ENCODE data around the gene CNTD1.

The CNTD1 gene

DNA sequence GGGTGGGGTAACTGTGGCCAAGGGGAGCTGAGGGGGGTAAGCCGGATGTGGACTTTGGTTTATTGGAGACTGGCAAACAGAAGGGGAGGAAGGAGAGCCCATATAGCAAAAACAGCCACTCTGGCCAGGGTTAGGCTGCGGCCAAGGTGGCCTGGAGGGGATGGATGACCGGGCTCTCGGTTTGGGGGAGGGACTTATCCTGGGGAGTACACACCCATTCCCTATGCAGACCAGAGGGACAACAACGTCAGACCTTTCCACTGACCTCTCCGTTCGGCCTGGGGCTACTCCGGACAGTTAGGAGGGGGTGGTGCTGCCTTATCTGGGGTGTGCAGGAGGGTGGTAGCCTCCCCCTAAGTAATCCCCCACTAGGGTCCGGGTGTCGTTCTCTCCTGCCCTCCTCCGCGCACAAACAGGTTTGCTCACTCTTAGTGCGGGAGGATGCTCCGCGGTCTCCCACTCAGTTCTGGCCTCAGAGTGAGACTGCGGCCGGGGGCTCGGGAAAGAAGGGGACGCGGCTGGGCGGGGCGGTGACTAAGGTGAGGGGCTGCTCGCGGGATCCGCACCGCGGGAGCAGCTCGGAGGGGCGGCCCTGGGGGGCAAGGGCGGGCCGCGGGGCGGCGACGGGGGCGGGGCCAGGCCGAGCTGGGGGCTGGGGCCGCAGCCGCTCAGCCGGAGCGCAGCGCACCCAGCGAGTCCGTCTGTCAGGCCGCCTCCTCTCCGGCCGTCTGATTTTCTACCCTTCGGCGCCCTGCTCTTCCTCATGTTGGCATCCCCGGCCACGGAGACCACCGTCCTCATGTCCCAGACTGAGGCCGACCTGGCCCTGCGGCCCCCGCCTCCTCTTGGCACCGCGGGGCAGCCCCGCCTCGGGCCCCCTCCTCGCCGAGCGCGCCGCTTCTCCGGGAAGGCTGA is 18.5 kb upstream of the CNTD1 start, which contains the start of gene WNK4:
Gene WNK4 (plus strand): TSS at position 675 of the 915 bp plus-strand sequence. CDS start 89 bp downstream, at position 764.
- no peak for DNase-seq

DNA sequence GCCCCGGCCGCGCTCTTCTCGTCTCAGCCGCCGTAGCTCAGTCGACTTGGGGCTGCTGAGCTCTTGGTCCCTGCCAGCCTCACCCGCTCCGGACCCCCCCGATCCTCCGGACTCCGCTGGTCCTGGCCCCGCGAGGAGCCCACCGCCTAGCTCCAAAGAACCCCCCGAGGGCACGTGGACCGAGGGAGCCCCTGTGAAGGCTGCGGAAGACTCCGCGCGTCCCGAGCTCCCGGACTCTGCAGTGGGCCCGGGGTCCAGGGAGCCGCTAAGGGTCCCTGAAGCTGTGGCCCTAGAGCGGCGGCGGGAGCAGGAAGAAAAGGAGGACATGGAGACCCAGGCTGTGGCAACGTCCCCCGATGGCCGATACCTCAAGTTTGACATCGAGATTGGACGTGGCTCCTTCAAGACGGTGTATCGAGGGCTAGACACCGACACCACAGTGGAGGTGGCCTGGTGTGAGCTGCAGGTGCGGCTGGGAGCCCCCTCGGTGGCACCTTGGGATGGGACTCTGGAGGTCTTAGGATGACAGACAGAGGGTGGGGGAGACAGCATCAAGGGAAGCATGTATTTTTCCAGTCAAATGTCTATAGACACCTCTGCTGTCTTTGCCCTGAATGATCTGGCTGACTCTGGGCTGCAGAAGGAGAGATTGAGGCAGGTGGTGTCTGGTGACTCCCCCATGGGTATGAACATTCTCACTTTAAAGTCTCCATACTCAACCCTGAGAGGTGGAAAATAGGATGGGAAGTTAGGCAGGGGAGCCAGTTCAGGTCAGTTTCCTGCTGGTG is 17.6 kb upstream of the CNTD1 start:
- DNase-seq: no peak

DNA sequence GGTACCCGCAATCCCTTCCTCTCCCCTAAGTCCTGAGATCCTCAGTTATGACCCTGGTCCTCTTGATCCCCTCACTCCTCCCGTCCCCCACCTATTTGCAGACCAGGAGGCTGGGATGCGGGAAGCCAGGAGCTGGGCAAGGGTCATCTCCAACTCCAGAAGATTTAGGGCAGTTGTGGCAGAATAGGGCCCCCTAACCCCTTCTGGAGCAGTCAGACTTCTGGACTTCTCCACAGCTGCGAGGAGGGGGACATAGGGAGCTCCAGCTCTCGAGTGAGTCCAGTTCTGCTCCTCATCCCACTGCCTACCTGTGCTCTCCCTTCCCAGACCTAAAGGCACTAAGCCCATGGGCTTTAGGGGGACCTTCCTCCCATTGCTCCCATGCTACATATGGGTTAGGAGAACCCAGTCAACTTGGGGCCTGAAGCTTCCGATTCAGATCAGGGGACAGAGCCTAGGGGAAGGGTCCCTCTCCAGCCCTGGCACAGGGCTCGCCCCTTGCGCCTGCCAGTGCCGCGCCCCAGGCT is 17.0 kb upstream of the CNTD1 start:
- no peak for DNase-seq

DNA sequence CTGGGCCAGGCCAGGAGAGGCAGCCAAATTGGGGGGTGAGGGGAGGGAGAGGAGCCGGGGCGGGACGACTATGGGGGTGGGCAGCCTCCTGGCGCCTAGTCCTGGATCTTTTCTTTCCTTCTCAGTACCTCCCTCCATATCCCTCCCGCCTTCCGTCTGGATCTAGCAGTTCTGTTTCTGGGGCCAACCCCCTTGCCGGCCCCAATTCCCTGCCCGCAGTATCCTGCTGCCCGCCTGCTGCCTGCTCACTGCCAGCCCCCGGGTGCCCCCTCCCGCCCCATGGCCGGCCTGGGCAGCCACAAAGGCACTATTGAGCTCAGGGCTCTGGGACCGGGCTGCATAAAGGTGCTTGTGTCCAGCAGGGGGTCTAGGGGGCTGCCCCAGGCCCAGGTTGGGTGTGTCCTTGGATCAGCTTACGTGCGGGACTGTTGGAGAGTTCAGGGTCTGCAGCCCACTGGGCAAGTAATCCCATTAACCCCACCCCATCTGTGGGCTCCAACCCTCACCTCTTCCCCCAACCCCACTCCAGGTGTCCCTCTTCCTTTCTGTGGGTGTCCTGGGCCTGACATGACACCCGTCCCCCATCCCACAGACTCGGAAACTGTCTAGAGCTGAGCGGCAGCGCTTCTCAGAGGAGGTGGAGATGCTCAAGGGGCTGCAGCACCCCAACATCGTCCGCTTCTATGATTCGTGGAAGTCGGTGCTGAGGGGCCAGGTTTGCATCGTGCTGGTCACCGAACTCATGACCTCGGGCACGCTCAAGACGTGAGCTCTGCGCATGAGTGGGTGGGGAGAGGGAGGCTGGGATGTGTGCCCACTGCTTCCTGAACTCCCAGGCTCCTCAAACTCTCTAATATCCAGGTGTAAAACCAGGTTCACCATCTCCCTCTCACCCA is 16.2 kb upstream of the CNTD1 start:
- DNase-seq: no peak

DNA sequence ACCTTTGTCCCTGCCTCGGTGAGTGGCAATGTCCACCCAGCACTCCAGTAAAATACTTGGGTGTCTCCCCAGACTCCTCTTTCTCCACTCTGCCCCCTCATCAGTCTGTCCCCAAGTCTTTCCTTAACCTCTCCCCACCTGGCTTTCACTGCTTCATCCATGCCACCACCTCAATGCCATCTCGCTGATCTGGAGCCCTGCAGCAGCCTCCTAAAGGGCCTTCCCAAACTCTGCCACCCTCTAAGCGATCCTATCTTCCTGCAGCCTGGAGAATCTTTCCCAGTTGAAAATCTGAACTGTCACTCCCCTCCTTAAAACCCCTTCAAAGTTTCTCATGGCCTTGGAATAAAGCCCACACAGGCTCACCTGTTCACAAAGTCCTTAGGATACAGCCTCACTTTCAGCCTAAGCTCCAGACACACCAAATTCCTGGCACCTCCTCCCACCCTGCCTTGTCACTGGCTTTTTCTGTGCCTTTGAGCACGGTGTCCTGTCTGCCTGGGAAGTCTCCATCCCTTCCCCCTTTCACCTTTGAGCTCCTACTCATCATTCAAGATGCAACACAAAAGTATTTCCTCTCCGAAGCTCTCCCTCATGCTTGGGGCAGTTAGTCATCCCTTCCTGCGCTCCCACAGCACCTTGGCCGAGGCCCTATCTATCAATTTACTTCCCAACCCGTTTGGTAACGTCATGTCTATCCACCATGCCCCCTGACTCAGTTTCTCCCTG is 15.4 kb upstream of the CNTD1 start:
- no peak for DNase-seq

DNA sequence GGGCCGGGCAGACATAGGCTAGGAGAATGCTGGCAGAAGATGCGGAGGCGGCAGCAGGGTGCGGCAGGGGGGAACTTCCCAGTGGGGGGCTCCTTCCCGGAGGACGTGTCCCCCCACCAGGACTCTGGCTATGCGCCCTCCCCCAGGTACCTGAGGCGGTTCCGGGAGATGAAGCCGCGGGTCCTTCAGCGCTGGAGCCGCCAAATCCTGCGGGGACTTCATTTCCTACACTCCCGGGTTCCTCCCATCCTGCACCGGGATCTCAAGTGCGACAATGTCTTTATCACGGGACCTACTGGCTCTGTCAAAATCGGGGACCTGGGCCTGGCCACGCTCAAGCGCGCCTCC is 14.9 kb upstream of the CNTD1 start:
- DNase-seq: no peak

DNA sequence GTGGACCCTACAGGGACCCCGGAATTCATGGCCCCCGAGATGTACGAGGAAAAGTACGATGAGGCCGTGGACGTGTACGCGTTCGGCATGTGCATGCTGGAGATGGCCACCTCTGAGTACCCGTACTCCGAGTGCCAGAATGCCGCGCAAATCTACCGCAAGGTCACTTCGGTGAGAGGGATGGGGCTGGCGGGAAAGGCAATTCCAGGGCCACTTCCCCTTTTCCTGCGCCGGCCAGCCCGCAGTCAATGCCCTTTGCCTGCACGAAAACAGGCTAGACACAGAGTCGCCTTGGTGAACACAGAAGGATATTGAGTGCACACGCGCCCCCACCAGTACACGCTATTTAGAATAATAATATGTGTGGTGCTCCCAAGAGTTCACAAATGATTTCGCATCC is 14.3 kb upstream of the CNTD1 start:
- no peak for DNase-seq

DNA sequence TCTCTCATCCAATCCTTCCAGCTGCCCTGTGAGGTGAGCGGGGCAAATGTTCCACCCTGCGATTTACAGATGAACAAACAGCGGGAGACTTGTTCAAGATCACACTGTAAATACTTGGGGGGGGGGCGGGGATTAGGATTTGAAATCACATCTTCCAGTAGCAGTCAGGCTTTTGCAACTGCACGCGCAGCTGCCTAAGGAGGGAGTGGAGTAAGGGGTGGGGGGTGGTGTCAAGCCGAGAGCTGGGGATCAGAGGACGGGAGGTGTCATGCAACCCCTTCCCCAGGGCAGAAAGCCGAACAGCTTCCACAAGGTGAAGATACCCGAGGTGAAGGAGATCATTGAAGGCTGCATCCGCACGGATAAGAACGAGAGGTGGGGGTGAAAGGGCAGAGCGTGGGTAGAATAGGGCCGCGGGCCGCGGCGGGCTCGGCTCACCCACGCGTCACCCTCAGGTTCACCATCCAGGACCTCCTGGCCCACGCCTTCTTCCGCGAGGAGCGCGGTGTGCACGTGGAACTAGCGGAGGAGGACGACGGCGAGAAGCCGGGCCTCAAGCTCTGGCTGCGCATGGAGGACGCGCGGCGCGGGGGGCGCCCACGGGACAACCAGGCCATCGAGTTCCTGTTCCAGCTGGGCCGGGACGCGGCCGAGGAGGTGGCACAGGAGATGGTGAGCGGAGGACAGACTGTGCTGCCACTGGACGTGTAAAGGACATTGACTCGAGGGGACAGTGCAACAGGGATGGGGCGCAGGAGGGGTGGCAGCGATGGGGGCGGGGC is 13.7 kb upstream of the CNTD1 start:
- no peak for DNase-seq

DNA sequence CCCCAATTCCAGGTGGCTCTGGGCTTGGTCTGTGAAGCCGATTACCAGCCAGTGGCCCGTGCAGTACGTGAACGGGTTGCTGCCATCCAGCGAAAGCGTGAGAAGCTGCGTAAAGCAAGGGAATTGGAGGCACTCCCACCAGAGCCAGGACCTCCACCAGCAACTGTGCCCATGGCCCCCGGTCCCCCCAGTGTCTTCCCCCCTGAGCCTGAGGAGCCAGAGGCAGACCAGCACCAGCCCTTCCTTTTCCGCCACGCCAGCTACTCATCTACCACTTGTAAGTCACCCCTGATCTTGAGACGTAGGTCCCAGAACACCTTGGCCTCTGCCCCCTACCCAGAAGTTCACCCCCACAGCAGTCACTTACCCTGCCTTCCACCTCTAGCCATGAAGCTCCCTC is 11.4 kb upstream of the CNTD1 start:
- no peak for DNase-seq

DNA sequence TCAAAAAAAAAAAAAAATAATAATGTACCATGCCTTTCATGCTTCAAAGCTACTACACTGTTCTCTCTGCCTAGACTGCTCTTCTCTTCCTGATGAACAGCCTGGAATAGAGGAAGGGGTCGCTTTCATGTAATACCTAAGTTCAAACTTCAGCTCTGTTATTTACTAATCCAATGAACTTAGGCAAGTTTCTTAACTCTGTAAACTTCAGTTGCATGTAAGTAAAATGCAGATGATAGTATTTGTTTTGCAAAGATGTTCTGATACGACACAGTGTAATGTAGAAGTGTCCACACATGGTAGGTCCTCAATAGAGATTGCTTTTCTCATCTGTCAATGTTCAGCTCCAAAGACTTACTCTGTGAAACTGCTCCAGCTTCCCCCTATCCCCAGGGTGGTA is 6.7 kb upstream of the CNTD1 start:
- DNase-seq: no peak

DNA sequence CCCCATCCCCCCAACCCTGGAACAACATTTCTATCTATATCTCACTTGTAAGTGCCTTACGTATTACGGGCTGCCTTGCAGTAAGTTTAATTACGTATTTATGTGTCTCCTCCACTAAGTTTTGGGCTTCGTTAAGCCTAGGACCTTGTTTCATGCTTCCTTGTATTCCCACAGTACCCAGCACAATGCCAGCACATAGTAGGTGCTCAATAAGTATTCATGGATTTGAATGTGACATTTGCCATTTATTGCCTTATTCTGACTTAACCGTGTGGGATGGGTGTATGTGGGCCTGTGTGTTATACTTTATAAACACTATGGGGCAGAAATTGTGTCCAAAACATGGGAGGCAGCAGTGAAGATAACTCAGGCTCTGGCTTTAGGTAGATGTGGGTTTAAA is 6.1 kb upstream of the CNTD1 start:
- no peak for DNase-seq

DNA sequence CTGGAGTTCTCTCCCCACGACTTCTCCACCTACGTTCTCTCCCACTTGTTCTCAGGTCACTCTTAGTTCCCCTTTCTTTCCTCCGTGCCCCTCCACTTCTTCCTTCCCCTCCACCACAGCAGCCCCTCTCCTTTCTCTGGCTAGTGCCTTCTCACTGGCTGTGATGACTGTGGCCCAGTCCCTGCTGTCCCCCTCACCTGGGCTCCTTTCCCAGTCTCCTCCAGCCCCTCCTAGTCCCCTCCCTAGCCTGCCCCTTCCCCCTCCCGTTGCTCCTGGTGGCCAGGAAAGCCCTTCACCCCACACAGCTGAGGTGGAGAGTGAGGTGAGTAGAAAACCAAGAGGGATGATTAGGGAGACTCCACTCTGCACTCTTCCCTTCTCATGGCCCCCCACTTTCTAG is 3.6 kb upstream of the CNTD1 start:
- no peak for DNase-seq

DNA sequence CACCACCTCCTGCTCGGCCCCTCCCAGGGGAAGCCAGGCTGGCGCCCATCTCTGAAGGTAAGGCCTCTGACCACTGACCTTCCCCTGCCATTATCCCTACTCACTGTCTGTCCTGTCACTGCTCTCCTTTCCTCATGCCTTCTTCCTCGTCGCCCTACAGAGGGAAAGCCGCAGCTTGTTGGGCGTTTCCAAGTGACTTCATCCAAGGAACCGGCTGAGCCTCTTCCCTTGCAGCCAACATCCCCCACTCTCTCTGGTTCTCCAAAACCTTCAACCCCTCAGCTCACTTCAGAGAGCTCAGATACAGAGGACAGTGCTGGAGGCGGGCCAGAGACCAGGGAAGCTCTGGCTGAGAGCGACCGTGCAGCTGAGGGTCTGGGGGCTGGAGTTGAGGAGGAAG is 3.2 kb upstream of the CNTD1 start:
- no peak for DNase-seq

DNA sequence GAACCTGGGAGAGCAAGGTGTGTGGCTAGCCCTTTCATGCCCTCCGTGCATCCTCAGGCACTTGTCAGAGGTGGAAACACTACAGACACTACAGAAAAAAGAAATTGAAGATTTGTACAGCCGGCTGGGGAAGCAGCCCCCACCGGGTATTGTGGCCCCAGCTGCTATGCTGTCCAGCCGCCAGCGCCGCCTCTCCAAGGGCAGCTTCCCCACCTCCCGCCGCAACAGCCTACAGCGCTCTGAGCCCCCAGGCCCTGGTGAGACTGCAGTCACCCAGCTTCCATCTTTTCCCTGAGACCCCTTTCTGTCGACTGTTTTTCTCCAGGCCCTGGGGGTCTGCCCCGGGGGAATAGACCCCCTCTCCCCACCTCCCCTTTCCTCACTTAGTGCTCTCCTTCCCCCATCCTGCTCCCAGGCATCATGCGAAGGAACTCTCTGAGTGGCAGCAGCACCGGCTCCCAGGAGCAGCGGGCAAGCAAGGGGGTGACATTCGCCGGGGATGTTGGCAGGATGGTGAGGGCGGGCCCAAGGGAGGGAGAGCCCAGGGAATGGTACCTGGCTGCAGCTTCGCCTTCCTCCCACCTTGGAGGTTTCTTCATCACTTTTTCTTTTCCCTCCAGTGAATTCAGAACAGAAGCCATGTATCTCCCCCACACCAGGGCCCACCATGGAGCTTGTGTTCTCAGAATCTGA is 2.4 kb upstream of the CNTD1 start:
- no peak for DNase-seq

DNA sequence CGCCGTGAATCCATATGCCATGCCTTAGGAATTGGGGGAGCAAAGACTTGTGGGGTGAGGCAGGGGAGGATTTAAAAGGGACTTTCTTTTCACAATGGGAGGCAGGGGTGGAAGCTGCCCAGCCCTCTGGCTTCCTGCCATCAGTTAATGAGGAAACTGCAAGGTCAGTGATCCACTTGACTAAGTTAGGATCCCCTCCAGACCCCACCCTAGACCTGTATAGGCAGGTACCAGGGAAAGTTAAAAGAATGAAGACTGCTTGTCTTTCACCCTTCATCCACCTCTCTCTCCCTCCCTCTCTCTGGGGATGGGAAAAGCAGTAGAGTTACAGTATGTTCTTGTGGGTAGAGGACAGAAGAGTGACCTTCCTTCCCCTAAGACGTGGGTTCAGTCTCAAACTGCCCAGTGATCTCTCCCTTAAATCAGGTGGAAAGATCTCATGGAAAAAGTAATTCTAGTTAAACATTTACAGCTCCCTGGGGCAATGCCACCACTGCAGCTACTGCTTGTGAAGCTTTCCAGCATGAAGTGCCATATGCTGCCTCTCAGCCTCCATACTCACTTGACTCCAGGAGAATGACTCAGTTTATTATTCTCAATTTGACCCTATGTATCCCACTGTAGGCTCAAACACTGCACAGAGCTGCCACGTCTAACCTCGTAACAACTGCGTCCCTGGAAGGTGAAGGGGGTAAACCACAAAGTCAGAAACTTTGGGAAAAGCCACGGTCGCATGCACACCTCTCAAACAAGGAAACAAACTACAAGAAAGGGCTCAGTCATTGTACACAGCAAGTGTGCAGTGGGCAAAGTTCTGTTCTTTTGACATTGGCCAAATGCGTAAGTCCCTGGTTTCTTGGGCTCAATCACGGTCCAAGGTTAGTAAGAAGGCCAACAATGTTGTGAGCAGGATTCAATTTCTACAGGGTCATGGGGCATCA is 1.3 kb upstream of the CNTD1 start:
- DNase-seq: no peak

DNA sequence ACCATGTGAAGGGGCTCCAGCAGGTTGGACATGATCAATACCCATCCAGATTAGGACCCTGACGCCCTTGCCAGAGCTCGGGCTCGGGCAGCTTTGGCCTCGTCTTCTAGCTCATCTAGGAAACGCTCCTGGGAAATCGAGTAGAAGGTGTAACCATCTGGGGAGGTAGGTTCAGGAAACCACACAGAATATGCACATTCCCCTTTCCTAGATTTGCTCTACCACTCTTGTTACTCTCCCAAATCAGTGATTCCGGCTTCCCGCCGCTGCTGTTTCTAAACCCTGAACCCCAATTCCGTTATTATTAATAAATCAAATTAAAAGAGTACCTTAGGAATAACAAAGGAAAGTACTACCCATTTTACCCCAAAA is 664 bp upstream of the CNTD1 start:
- no peak for DNase-seq

DNA sequence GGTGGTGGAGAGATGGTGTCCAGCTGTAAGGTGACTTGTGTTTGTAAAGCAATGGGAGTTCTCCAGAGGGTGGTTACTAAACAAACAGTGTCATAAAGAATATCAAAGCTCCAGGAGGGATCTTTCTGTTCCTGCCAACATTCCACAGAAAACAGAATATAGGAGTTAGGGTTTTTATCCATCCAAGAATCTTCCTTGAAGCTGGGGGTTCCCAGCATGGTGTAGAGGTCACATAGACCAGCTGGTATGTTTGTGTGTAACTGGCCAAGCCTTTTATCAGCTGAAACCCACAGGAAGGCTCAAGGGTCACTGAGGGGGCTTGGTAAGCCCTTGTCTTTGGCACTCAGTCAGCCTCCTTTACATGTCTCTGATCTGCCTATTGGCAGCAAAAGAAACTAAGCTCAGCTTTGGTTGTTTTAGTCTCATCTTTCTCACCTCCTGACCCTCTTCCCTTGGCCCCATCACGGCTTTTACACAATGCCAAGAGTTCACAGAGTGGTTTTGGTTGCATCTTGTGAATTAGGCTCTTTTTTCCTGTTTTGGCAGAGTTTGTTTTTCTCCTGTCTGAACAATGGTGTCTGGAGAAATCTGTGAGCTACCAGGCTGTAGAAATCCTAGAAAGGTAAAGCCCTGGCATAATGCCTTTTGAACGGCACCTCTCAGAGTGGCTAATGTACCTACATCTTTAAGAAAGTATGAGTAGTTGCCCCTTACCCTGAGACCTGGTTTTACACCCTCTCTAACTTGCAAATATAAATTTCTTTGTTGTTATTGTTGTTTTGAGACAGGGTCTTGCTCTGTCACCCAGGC is 4.6 kb downstream of the CNTD1 start:
- no peak for DNase-seq

DNA sequence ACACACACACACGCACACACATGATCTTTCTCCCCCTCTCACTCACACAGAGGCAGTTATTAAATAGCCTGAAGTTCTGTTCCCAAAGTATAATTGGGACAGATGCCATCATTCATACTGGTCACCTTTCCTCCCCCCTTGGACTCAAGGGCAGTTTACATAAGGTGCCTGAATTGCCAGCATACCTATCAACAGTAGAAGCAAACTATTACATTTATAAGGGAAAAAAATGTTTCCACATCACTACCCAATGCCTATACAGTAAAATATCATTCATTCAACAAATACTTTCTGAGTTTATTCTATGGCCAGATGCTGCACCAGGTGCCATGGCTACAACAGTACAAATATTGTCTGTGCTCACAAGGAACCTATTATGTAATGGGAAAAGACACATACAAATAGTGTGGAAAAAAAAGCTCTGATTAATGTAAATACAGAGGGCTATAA is 6.3 kb downstream of the CNTD1 start:
- no peak for DNase-seq

DNA sequence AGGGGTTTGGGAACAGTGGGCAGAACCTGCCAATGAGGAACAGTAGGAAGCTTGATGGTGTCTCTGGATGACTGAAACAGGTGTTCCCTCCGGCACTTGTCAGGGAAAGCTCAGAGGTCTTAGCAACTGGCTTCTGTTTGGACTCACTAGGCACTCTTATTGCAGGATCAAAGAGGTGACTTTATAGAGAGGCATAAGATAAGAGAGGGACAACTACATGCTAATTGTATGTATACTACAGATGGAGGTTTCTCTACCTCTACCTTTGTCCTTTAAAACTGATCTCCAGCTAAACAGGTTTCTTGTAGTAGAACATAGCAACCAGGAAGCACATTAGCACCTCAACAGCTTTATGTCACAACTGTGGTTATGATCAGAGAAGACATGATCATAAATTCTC is 7.6 kb downstream of the CNTD1 start:
- DNase-seq: no peak

Measured in NCI-H1694 (cell line).